GM10248 (cell line): ENCODE measurements around the gene AHDC1.

Experiments used
- CTCF ChIA-PET: fragments of 300-600 bp; sonication (Branson Sonifier 250); formaldehyde crosslinking; extraction: SDS; loops from one replicate; lab custom pipeline; 2021; ENCODE audit warnings: antibody characterized with exemption; lab: Yijun Ruan, JAX
- POLR2A ChIA-PET: fragments of 350-650 bp; sonication (Branson Sonifier 250); formaldehyde crosslinking; extraction: SDS; loops from one replicate; lab custom pipeline; 2020; ENCODE audit warnings: antibody characterized with exemption; lab: Yijun Ruan, JAX
- DNase-seq: peaks from one replicate; pipeline ENCODE4 v3.0.0; 2012; ENCODE audit errors: extremely low spot score
- CTCF ChIP-seq: IDR thresholded peaks from 2 replicates; pipeline ENCODE4 v1.5.1; 2012; ENCODE audit warnings: mild to moderate bottlenecking, low read depth; ENCODE audit errors: extremely low read depth, missing control alignments, control extremely low read depth

AHDC1 gene

GRCh38 chr1:27523337-27524020 is 80.5 kb downstream of the AHDC1 start:
- DNase-seq: no peak
- no peak for TF ChIP-seq CTCF
- ChIA-PET POLR2A (interaction anchor here (0.5 kb wide), 1 partner anchor 45 kb away, joined by 5 read pairs; no protein-coding TSS in a partner anchor), CTCF (interaction anchor here (0.7 to 5.8 kb wide), 7 partner anchors 9 to 146 kb away, joined by 3 to 39 read pairs (median 3); no protein-coding TSS in a partner anchor)

GRCh38 chr1:27522432-27523336 is 81.3 kb downstream of the AHDC1 start:
- ChIA-PET CTCF (interaction anchor here (0.8 to 5.8 kb wide), 5 partner anchors 9 to 45 kb away, joined by 3 to 39 read pairs (median 5); no protein-coding TSS in a partner anchor), POLR2A (interaction anchor here (0.5 kb wide), 1 partner anchor 44 kb away, joined by 5 read pairs; no protein-coding TSS in a partner anchor)
- TF ChIP-seq CTCF: no peak
- no peak for DNase-seq

- ChIA-PET POLR2A (no interaction called here), CTCF (interaction anchor here (2.2 kb wide), 1 partner anchor 16 kb away, joined by 9 read pairs; no protein-coding TSS in a partner anchor)
- DNase-seq: no peak
- no peak for TF ChIP-seq CTCF
Observed at GRCh38 chr1:27521861-27522431, 82.0 kb downstream of the AHDC1 start.

- POLR2A ChIA-PET: no interaction called here
- CTCF ChIA-PET: no interaction called here
- no peak for DNase-seq
- no peak for TF ChIP-seq CTCF
Observed at GRCh38 chr1:27521336-27521831, 82.6 kb downstream of the AHDC1 start.

- no peak for DNase-seq
- no peak for TF ChIP-seq CTCF
- ChIA-PET POLR2A (no interaction called here), CTCF (interaction anchor here (1.1 to 2.1 kb wide), 4 partner anchors 13 to 118 kb away, joined by 3 to 9 read pairs (median 5); no protein-coding TSS in a partner anchor)
Observed at GRCh38 chr1:27520651-27521050, 83.3 kb downstream of the AHDC1 start.
